Measurements from ENCODE around the gene NDUFA11.

The NDUFA11 gene

GRCh38 chr19:5914358-5914774 lies 10.8 kb upstream of the NDUFA11 start:
- ChIA-PET CTCF (interaction anchor here (0.6 to 0.9 kb wide), 2 partner anchors 108 to 603 kb away, joined by 3 read pairs; no protein-coding TSS in a partner anchor), POLR2A (no interaction called here)
- no peak overlapping the region for H3K4me3 ChIP-seq (ENCODE audit: low read depth, low read length)
- H3K4me1 ChIP-seq (ENCODE audit: control insufficient read depth, insufficient read depth, low read length): no peaks in the 10 kb centered on the region
- H3K36me3 ChIP-seq (ENCODE audit: control insufficient read depth in 2 of 2, insufficient read depth in 1 of 2, low read length in 2 of 2): peaks cover under 1 to 58% of the 10 kb centered on the region in 2 experiments; a peak in 2 of 3 replicates
- no peak overlapping the region for H3K27ac ChIP-seq (ENCODE audit: extremely low read depth, low read depth, low read length)
- no peaks in the 10 kb centered on the region for H3K9me3 ChIP-seq (ENCODE audit: control insufficient read depth, insufficient read depth, low read depth, low read length)
- TF ChIP-seq TSHZ1 (tag by site-specific recombination; IDR thresholded peaks at IDR 0.05; ENCODE audit: borderline replicate concordance): no peak
- TF ChIP-seq ZBTB21 (tag by site-specific recombination; IDR thresholded peaks at IDR 0.05): no peak
- TF ChIP-seq ZNF548 (tag by site-specific recombination; IDR thresholded peaks at IDR 0.05): no peak
- TF ChIP-seq ZNF791 (tag by site-specific recombination; IDR thresholded peaks at IDR 0.05): no peak
- TF ChIP-seq, protein P1, sequence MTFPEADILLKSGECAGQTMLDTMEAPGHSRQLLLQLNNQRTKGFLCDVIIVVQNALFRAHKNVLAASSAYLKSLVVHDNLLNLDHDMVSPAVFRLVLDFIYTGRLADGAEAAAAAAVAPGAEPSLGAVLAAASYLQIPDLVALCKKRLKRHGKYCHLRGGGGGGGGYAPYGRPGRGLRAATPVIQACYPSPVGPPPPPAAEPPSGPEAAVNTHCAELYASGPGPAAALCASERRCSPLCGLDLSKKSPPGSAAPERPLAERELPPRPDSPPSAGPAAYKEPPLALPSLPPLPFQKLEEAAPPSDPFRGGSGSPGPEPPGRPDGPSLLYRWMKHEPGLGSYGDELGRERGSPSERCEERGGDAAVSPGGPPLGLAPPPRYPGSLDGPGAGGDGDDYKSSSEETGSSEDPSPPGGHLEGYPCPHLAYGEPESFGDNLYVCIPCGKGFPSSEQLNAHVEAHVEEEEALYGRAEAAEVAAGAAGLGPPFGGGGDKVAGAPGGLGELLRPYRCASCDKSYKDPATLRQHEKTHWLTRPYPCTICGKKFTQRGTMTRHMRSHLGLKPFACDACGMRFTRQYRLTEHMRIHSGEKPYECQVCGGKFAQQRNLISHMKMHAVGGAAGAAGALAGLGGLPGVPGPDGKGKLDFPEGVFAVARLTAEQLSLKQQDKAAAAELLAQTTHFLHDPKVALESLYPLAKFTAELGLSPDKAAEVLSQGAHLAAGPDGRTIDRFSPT (tag by site-specific recombination; IDR thresholded peaks at IDR 0.05): no peak
- no peak for TF ChIP-seq ZNF354C (tag by site-specific recombination; IDR thresholded peaks at IDR 0.05; ENCODE audit: borderline replicate concordance, low read depth)
- no peak for TF ChIP-seq ZNF404 (tag by site-specific recombination; IDR thresholded peaks at IDR 0.05)
- TF ChIP-seq KLF10 (tag by site-specific recombination; IDR thresholded peaks at IDR 0.05): no peak
- no peak for TF ChIP-seq HOXC10 (CRISPR knock-in tag; IDR thresholded peaks at IDR 0.05)
- TF ChIP-seq ZNF658 (tag by site-specific recombination; IDR thresholded peaks at IDR 0.05): no peak
- TF ChIP-seq MYNN (tag by site-specific recombination; IDR thresholded peaks at IDR 0.05; ENCODE audit: borderline replicate concordance): no peak

- Histone ChIP-seq H3K4me1 (ENCODE audit: control insufficient read depth, insufficient read depth, low read length) (no peaks in the 10 kb centered on the region), H3K36me3 (ENCODE audit: control insufficient read depth in 2 of 2, insufficient read depth in 1 of 2, low read length in 2 of 2) (peaks cover 0 to 56% of the 10 kb centered on the region in 2 experiments; a peak in 2 of 3 replicates), H3K27ac (ENCODE audit: extremely low read depth, low read depth, low read length) (no peak within 1 kb of the TSS), H3K9me3 (ENCODE audit: control insufficient read depth, insufficient read depth, low read depth, low read length) (no peaks in the 10 kb centered on the region), H3K4me3 (ENCODE audit: low read depth, low read length) (no peak within 1 kb of the TSS)
- ChIA-PET POLR2A (interaction anchor here (0.9 kb wide), 1 partner anchor 11 kb away, joined by 3 read pairs; no protein-coding TSS in a partner anchor), CTCF (interaction anchor here (0.6 to 0.9 kb wide), 3 partner anchors 108 to 604 kb away, joined by 3 read pairs; no protein-coding TSS in a partner anchor)
- no peak for TF ChIP-seq PRDM6 (tag by site-specific recombination; IDR thresholded peaks at IDR 0.05)
- peak; percentile 67 for TF ChIP-seq ZIC2 (tag by site-specific recombination; IDR thresholded peaks at IDR 0.05)
- peak; percentile 77 for TF ChIP-seq KLF1 (tag by site-specific recombination; IDR thresholded peaks at IDR 0.05)
- TF ChIP-seq, protein P1 (tag by site-specific recombination; IDR thresholded peaks at IDR 0.05): no peak
- peak; percentile 70; the same call in 1 of the 2 replicates for TF ChIP-seq ZFP69B (tag by site-specific recombination; IDR thresholded peaks at IDR 0.05)
- TF ChIP-seq KLF17 (tag by site-specific recombination; IDR thresholded peaks at IDR 0.05): 0 out of 2 replicates have a peak, but pooled peaks have one; percentile 41
- peak; percentile 95 for TF ChIP-seq GLIS1 (tag by site-specific recombination; IDR thresholded peaks at IDR 0.05)
- no peak for TF ChIP-seq ZSCAN18 (tag by site-specific recombination; IDR thresholded peaks at IDR 0.05)
- TF ChIP-seq, protein P2, sequence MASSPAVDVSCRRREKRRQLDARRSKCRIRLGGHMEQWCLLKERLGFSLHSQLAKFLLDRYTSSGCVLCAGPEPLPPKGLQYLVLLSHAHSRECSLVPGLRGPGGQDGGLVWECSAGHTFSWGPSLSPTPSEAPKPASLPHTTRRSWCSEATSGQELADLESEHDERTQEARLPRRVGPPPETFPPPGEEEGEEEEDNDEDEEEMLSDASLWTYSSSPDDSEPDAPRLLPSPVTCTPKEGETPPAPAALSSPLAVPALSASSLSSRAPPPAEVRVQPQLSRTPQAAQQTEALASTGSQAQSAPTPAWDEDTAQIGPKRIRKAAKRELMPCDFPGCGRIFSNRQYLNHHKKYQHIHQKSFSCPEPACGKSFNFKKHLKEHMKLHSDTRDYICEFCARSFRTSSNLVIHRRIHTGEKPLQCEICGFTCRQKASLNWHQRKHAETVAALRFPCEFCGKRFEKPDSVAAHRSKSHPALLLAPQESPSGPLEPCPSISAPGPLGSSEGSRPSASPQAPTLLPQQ (tag by site-specific recombination; IDR thresholded peaks at IDR 0.05): peak; percentile 93
Observed at GRCh38 chr19:5913739-5914357, 10.3 kb upstream of the NDUFA11 start, which contains the start of gene CAPS. Gene CAPS, plus strand, starts transcription at chr19:5914254. Its CDS starts 153 bp downstream, at chr19:5914407.
